ENCODE results near the gene HMGN4. TPM values are rescaled to one million over a fixed set of nuclear protein-coding genes. Genes with fewer than 3 reads are reported as not detected.

The HMGN4 gene
- total RNA-seq, 1 donor from 2014 or later = 58.4 TPM

- Histone ChIP-seq H3K9me3 (no peaks in the 10 kb centered on the region), H3K4me1 (peaks cover 15% of the 10 kb centered on the region), H3K4me3 (no peak overlapping the region), H3K27ac (no peak overlapping the region), H3K27me3 (no peaks in the 10 kb centered on the region), H3K36me3 (no peaks in the 10 kb centered on the region)
- DNase-seq (ENCODE audit: extremely low spot score in 2 of 2) = no peak
- TF ChIP-seq POLR2A (IDR thresholded peaks at IDR 0.05) (no peak), CTCF (IDR thresholded peaks at IDR 0.05) (no peak), POLR2AphosphoS5 (IDR thresholded peaks at IDR 0.05; ENCODE audit: insufficient read depth in 1 of 2, low read depth in 1 of 2) (no peak)
- intact Hi-C loops (cut with DNase I) = no loop called here
Measured at GRCh38 chr6:26526928-26527327, 11.2 kb upstream of the HMGN4 start.

DNA sequence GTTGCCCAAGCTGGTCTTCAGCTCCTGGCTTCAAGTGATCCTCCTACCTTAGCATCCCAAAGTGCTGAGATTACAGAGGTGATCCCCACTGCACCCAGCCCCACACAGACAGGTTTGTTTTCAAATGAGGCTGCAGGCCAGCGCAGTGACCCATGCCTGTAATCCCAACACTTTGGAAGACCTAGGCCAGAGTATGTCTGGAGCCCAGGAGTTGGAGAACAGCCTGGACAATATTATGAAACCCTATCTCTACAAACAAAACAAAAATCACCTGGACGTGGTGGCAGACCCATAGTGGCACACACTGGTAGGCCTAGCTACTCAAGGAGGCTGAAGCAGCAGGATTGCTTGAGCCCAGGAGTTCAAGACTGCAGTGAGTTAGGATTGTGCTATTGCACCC lies 8.0 kb upstream of the HMGN4 start:
- H3K9me3 ChIP-seq = no peaks in the 10 kb centered on the region
- H3K27me3 ChIP-seq = no peaks in the 10 kb centered on the region
- H3K36me3 ChIP-seq = no peaks in the 10 kb centered on the region
- no peak overlapping the region for H3K4me3 ChIP-seq
- peaks cover 6% of the 10 kb centered on the region for H3K4me1 ChIP-seq
- no peak overlapping the region for H3K27ac ChIP-seq
- intact Hi-C loops (cut with DNase I) = loop anchor here (10.0 kb wide), 1 partner anchor 505 kb away; a partner anchor contains a TSS
- TF ChIP-seq POLR2AphosphoS5 (IDR thresholded peaks at IDR 0.05; ENCODE audit: insufficient read depth in 1 of 2, low read depth in 1 of 2) (no peak), POLR2A (IDR thresholded peaks at IDR 0.05) (no peak), CTCF (IDR thresholded peaks at IDR 0.05) (no peak)
- no peak for DNase-seq (ENCODE audit: extremely low spot score in 2 of 2)

DNA sequence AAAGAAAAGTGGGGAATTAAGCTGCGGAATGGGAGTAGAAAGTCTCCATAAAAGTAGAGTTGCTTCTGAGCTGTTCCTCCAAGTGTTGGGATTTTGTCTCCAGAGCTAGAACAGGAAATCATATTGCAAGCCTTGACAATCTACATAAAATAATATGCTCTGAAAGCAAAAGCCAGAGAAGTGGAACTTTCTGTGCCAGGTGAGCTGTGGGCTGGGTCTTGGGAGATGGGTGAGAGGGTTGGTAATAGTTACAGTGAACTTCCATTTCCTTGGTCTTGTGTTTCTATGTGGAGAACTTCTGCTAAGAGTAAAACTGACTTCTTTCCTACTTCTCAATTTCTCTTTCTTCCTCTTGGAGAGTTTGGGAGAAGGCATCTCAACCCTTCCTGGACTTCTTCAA lies 6.3 kb upstream of the HMGN4 start:
- no peak for TF ChIP-seq CTCF (IDR thresholded peaks at IDR 0.05)
- TF ChIP-seq POLR2A (IDR thresholded peaks at IDR 0.05) = no peak
- TF ChIP-seq POLR2AphosphoS5 (IDR thresholded peaks at IDR 0.05; ENCODE audit: insufficient read depth in 1 of 2, low read depth in 1 of 2) = no peak
- H3K4me3 ChIP-seq = no peak overlapping the region
- intact Hi-C loops (cut with DNase I) = loop anchor here (10.0 kb wide), 1 partner anchor 507 kb away; a partner anchor contains a TSS

DNA sequence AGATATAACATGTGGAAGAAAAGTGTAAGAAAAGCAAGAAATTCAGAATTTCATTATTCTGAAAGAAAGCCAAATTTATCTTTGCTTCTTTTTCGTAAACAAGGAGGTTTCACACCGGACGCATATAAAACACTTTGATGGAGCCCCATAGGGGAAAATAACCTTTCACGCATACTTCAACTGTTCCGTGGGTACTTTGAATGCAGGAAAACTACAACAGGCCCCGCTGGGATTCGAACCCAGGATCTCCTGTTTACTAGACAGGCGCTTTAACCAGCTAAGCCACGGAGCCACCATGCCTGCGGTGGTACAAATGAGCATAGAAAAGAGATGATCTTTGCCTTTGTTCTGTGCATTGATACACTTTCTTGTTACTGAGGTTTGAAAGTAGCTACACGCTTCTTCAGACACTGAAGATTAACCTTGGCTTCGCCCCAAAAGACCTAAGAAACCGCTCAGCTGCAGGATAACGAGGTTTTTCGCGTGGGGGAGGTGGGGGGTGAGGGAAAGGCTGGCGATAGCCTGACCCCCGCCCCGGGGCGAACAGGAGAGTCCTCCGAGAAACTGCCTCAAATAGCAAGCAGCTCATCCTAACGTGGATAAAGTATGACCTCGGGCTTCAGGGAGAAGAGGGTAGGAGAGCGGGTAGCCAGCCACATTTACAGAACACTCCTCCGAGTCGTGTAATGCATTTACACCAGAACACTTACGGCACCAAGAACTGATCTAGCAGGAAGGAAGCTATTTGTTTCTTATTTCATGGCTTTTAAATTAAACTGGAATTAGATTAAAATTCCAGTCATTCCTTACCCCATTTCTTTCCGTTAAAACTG lies 5.3 kb upstream of the HMGN4 start:
- Histone ChIP-seq H3K9me3 (no peaks in the 10 kb centered on the region), H3K36me3 (no peaks in the 10 kb centered on the region), H3K4me1 (peaks cover 24% of the 10 kb centered on the region), H3K27me3 (no peaks in the 10 kb centered on the region), H3K4me3 (peak overlapping the region; percentile 75 to 81), H3K27ac (peak overlapping the region; percentile 90)
- no peak for TF ChIP-seq CTCF (IDR thresholded peaks at IDR 0.05)
- peak; percentile 50 to 95 for TF ChIP-seq POLR2AphosphoS5 (IDR thresholded peaks at IDR 0.05; ENCODE audit: insufficient read depth in 1 of 2, low read depth in 1 of 2)
- intact Hi-C loops (cut with DNase I) = loop anchor here (10.0 kb wide), 1 partner anchor 508 kb away; a partner anchor contains a TSS
- peak in 1 of 2 donors; percentile 96 for DNase-seq (ENCODE audit: extremely low spot score in 2 of 2)

More for the DNA sequence above, 6.3 kb upstream of the HMGN4 start:
- Histone ChIP-seq H3K9me3 (no peaks in the 10 kb centered on the region), H3K36me3 (no peaks in the 10 kb centered on the region), H3K27ac (no peak overlapping the region), H3K4me1 (peaks cover 22% of the 10 kb centered on the region), H3K27me3 (no peaks in the 10 kb centered on the region)
- no peak for DNase-seq (ENCODE audit: extremely low spot score in 2 of 2)

GRCh38 chr6:26533532-26533931 lies 4.6 kb upstream of the HMGN4 start:
- peak overlapping the region; percentile 90 for H3K27ac ChIP-seq
- TF ChIP-seq CTCF (IDR thresholded peaks at IDR 0.05) (no peak), POLR2A (IDR thresholded peaks at IDR 0.05) (no peak), POLR2AphosphoS5 (IDR thresholded peaks at IDR 0.05; ENCODE audit: insufficient read depth in 1 of 2, low read depth in 1 of 2) (no peak)
- no peaks in the 10 kb centered on the region for H3K36me3 ChIP-seq
- DNase-seq (ENCODE audit: extremely low spot score in 2 of 2) = no peak
- no peaks in the 10 kb centered on the region for H3K27me3 ChIP-seq
- peak overlapping the region; percentile 75 to 81 for H3K4me3 ChIP-seq
- intact Hi-C loops (cut with DNase I) = loop anchor here (10.0 kb wide), 1 partner anchor 509 kb away; a partner anchor contains a TSS
- no peaks in the 10 kb centered on the region for H3K9me3 ChIP-seq
- H3K4me1 ChIP-seq = peaks cover 24% of the 10 kb centered on the region

Data from vagina (tissue), 2 donors.